Gastrocnemius medialis (tissue), 4 donors: Measurements from ENCODE around the gene ZRANB3.

ENCODE experiments used
- CTCF ChIP-seq, 5 experiments: fragments of 450-650 bp in 3 of 5; fragments of 200-600 bp in 2 of 5; sonication (generic) in 2 of 5; IDR thresholded peaks in 4 of 5; conservative IDR thresholded peaks in 1 of 5; 1 replicate in 4 of 5; 2 replicates in 1 of 5; pipeline ENCODE4 v1.5.1; 2016 to 2019; ENCODE audit warnings: antibody characterized with exemption in 5 of 5, mild to moderate bottlenecking in 3 of 5, moderate library complexity in 3 of 5
- POLR2A ChIP-seq, 2 donors: fragments of 450-650 bp; IDR thresholded peaks; one replicate each; pipeline ENCODE4 v1.6.1; 2017; ENCODE audit warnings: antibody characterized with exemption in 2 of 2, mild to moderate bottlenecking in 2 of 2, moderate library complexity in 2 of 2

- no peak for TF ChIP-seq CTCF (IDR thresholded peaks at IDR 0.05 in 4 of 5, conservative IDR thresholded peaks at IDR 0.05 in 1 of 5)
- no peak for TF ChIP-seq POLR2A (IDR thresholded peaks at IDR 0.05)
These were observed 213.6 kb downstream of the ZRANB3 start for GRCh38 chr2:135317375-135317774.
